ENCODE results near the gene USP49. TPM values are rescaled to one million over a fixed set of nuclear protein-coding genes. Genes with fewer than 3 reads are reported as not detected.
A peak's percentile ranks its signal among the peaks of the same experiment; 100 is the strongest.

Gene USP49
- total and polyA plus RNA-seq, 2 of the 4 experiments (the other 2 are of a cell fraction), result 1.4 to 2.1 TPM

DNA sequence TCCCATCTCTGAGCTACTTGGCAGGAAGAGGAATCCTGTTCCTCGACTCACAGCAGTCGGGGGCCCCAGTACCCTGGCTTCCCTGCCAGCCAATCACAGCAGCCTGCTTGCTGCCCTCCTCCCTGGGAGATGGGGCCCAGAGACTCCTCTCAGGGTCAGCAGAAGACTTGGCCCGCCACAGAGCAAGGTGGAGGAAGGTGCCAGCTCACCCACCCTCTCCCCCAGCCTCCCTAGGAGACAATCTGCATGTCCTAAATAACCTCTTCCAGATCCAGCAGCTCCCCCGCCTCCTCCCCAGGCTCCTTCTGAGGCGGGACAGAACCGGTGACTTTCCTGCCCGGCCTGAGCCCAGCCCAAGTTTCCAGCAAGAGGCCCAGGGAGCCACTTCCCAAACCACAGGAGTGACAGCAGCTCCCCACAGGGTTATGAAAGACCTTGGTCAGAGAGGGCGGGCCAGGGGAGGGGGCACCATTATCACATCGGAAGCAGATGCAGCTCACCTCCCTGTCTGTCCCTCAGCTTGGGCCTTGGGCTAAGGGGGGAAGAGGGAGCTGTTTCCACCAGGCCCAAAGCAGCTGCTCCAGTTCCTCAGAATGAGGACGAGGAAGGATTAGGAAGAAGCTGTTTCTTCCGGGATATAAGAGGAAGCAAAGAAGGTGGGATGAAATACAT, 44.1 kb upstream of the USP49 start:
- Histone ChIP-seq H3K4me3 (ENCODE audit: insufficient read depth, low read depth, low read length) (no peak overlapping the region), H3K9me1 (ENCODE audit: insufficient read depth, low read length) (peaks cover 13% of the 10 kb centered on the region; the same call in 1 of the 2 replicates), H3K18ac (ENCODE audit: low read depth, low read length) (peak overlapping the region; percentile 31), H2BK5ac (ENCODE audit: low read depth, low read length, poor library complexity, severe bottlenecking) (peak overlapping the region; percentile 78), H3K23ac (ENCODE audit: low read depth, low read length) (peak overlapping the region; percentile 76), H3K56ac (ENCODE audit: extremely low read depth, insufficient read depth, low read length) (no peak overlapping the region), H4K91ac (ENCODE audit: insufficient read depth, low read depth, low read length) (peak overlapping the region; percentile 76), H3K27me3 (ENCODE audit: control insufficient read depth, insufficient read depth, low read length) (no peaks in the 10 kb centered on the region), H3K9ac (ENCODE audit: low read depth, low read length) (peak overlapping the region; percentile 68), H3K9me3 (ENCODE audit: control insufficient read depth, insufficient read depth, low read length) (no peaks in the 10 kb centered on the region), H3K4me2 (ENCODE audit: low read depth, low read length) (peak overlapping the region; percentile 91), H2AK5ac (ENCODE audit: low read depth, low read length) (peak overlapping the region; percentile 85), H2AK9ac (replicated peaks; ENCODE audit: low read depth, low read length, poor library complexity) (peak overlapping the region; percentile 99), H2BK15ac (ENCODE audit: low read depth, low read length) (no peak overlapping the region; the same call in 2 of the 3 replicates), H2BK20ac (ENCODE audit: low read depth, low read length) (peak overlapping the region; percentile 47; the same call in 1 of the 2 replicates), H2AFZ (replicated peaks; ENCODE audit: low read length, poor library complexity) (peak overlapping the region; percentile 75), H3K79me1 (ENCODE audit: low read depth in 1 of 2, low read length in 2 of 2) (peaks cover 17 to 64% of the 10 kb centered on the region in 2 experiments; a peak in 3 of 4 replicates), H4K5ac (ENCODE audit: low read depth, low read length) (peak overlapping the region; percentile 74), H3K27ac (ENCODE audit: insufficient read depth, low read length) (peak overlapping the region; percentile 76), H3K14ac (replicated peaks; ENCODE audit: low read depth, low read length) (peak overlapping the region; percentile 84), H3K4ac (ENCODE audit: low read depth, low read length) (peak overlapping the region; percentile 74), H3K36me3 (ENCODE audit: control insufficient read depth, insufficient read depth, low read length) (peaks cover 22% of the 10 kb centered on the region), H3K4me1 (ENCODE audit: control insufficient read depth, insufficient read depth, low read length) (peaks cover 30% of the 10 kb centered on the region), H2BK120ac (ENCODE audit: low read depth, low read length) (peak overlapping the region; percentile 62), H4K8ac (ENCODE audit: low read depth in 2 of 2, low read length in 2 of 2) (peak overlapping the region; percentile 21 to 68; a peak in 3 of 4 replicates), H4K20me1 (ENCODE audit: insufficient read depth, low read length) (peaks cover 54% of the 10 kb centered on the region)
- no peak for TF ChIP-seq NFE2L2 (IDR thresholded peaks at IDR 0.05; ENCODE audit: low read depth, low read length)
- TF ChIP-seq CEBPB (IDR thresholded peaks at IDR 0.05; ENCODE audit: low read depth, low read length), result 0 out of 2 replicates have a peak, but pooled peaks have one; percentile 8
- no TSS peak for BruUV-seq (replicated peaks)
- intact Hi-C loops (cut with micrococcal nuclease) (loop anchor here (5.0 kb wide), 2 partner anchors 137 to 157 kb away; partner anchors contain the start of gene PRICKLE4), in situ Hi-C loops (cut with MboI; ENCODE audit: low sequenced_read_pairs) (loop anchor here (5.0 to 10.0 kb wide), 2 partner anchors 103 to 155 kb away; partner anchors contain the start of genes PRICKLE4 and TOMM6), dilution Hi-C loops (cut with HindIII; ENCODE audit: low sequenced_read_pairs, unreplicated experiment) (no loop called here)
- ChIA-PET CTCF (interaction anchor here (0.6 to 1.5 kb wide), 8 partner anchors 18 to 507 kb away, joined by 3 to 5 read pairs (median 3); partner anchors contain the start of genes BYSL, MED20 and TOMM6), POLR2A (ENCODE audit: unreplicated experiment) (interaction anchor here (0.7 kb wide), 2 partner anchors 227 to 396 kb away, joined by 4 read pairs; no protein-coding TSS in a partner anchor)
- DNase-seq (peak; percentile 43), ATAC-seq (ENCODE audit: low read depth) (no peak)
- WGBS, 2 experiments (ENCODE audit: extremely low coverage in 2 of 2, insufficient read length in 1 of 2), result 7% methylated on average over 3 of the region's 11 CpGs; no CpG with 5 or more reads in 1 of the 2 experiments

Measured in IMR-90 (cell line).